Sciatic nerve (tissue), 2 donors: ENCODE results near the gene HCRTR2. TPM values are rescaled to one million over a fixed set of nuclear protein-coding genes. Genes with fewer than 3 reads are reported as not detected.
"Not testable (repeated sequence)": the region's sequence is repeated elsewhere in the genome, so short reads cannot be mapped to it uniquely, and the experiment has no call there.

Source experiments
- ATAC-seq: fragments of 200-7000 bp; cut with Tn5 transposase; one replicate; pipeline ENCODE4 v1.9.1; 2020; ENCODE audit warnings: mild to moderate bottlenecking, moderate library complexity
- DNase-seq: peaks from one replicate; pipeline ENCODE4 v3.0.0-alpha.2; 2020; ENCODE audit warnings: low spot score
- intact Hi-C: fragments of 100-400 bp; cut with DNase I; formaldehyde crosslinking; loops from one replicate; pipeline ENCODE4 v1.14.2; 2022
- total RNA-seq: library from RNA; stranded (reverse); fragmentation: NEBNext Ultra II Directional; extraction: Animal tissue kit (Norgen Biotek cat#: 25700); gene quantifications from one replicate; pipeline ENCODE4 v1.2.1, GENCODE V29; 2021
- donor health status: DM: no; HTN: no; CAD: no.
- donor health status: DM: no; HTN: no; CAD: no.

Gene HCRTR2
- total RNA-seq, 1 donor from 2014 or later: not detected

DNA sequence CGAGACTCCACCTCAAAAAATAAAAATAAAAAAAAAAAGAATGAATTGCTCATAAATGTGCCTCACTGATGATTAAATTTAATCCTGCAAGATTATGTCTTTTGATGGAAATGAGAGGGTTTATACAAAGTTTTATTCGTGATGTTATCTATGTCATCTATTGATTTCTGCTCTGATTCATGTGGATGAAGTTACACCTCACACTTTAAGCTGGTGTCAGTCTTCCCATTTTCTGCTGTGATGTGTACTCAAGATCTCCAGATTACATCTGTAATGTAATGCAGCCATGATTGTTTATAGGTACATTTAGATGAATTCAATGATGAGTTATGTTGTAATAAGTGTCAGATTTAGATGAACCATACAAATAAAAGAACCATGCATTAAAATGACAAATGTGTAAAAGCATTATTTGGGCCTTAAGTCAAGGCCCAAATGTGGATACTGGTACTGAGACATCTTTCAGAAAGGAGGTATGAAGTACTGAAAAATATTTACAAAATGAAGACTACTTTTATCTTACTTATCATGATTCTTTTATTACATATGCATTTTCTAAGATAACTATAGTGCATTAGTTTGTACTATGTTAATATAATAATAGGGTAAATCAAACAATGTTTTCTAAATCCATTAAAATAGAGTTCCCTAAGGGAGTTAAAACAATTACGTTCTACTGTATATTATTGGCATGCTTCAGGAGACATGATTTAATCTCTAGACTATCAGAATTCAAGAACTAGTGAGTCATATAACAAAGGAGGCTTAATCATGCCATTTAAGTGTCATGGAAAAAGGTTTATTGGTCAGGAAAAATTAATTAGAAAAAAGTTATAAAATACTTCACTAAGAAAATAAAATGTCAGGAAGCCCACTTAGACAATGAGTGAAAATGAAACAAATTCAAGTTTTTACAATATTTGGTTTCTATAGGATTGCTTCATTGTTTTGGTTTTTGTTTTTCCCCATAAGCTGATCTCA lies 34.5 kb downstream of the HCRTR2 start:
- intact Hi-C loops: loop anchor here (1.0 kb wide), 1 partner anchor 16 kb away; no protein-coding TSS in a partner anchor
- ATAC-seq (no peak), DNase-seq (no peak)

DNA sequence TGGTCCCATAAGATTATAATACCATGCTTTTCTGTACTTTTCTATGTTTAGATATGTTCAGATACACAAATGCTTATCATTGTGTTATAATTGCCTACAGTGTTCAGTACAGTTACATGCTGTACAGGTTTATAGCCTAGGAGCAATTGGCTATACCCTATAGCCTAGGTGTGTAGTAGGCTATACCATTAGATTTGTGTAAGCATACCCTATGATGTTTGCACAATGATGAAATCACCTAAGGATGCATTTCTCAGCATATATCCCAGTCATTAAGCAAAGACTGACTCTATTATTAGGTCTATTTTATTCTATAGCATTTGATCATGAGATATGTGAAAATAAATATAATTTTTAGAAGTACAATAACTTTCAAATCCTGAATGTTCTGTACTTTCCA lies 36.6 kb downstream of the HCRTR2 start:
- no peak for ATAC-seq
- intact Hi-C loops: no loop called here
- no peak for DNase-seq

DNA sequence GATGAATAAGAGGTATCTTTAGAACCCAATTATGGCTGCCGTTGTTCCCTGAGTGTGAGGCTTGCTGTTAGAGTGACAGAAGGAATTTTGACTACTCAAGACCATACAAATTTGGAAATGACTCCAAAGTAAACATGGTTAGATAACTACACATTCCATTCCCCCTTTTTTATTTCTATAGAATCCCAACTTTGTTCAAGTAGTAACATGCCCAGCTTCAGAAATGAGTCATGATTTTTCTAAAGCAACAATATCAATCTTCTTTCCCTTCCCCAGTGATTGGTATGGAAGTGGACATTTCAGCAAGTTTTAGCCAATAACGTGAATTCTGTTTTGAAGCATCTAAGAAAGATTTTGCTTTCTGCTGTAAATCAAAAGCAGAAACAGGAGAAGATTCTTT lies 37.8 kb downstream of the HCRTR2 start:
- intact Hi-C loops: no loop called here
- ATAC-seq (no peak), DNase-seq (no peak)

DNA sequence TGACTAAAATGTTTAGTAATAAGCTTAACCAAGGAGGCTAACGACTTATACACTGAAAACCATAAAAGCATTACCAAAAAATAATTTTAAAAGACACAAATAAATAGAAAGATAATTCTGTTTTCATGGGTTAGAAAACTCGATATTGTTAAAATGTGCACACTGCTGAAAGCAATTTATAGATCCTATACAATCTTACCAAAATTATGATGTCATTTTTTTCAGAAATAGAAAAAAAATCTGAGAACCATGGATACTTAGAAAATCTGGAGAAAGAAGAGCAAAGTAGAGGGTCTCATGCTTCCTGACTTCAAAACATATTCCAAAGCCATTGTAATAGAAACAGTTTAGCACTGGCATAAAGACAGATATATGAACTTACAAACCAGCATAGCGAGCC lies 46.6 kb downstream of the HCRTR2 start:
- intact Hi-C loops: no loop called here
- DNase-seq (no peak), ATAC-seq (no peak)

DNA sequence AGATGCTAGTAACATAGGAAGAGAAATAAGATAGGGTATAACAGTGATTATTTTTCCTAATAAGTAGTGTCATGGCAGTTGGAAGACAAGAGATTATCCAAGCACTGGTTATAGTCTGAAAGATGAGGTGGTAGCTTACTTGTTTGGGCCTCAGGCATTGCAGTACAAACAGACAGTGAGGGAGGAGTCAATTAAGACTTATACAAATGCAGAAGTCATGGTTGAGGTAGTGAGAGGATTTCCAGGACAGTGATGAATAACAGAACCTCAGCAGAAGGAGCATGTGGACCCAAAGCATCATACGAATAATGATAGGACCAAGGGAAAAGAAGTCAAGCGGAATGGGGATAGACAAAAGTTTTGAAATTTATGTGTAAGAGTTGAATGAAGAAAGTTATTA lies 53.5 kb downstream of the HCRTR2 start:
- DNase-seq: no peak
- intact Hi-C loops: no loop called here
- ATAC-seq: no peak

DNA sequence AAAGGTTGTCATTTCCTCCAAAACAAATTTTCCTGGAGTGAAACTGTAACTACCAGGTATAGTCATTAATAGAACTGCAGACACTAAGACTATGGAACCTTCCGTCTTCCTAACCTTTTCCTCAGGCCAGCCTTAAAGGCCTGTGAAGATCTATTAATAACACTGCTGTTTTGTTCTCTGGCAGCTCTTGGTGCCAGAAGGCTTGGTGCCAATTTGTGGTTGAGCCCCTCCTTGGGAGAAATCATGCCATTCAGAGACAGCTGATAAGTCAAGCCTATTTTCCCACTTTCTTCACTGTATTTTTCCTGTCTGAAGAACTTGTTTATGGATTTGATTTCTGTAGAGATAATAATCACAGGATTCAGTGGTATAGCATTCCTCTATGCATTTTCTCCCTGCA lies 64.8 kb downstream of the HCRTR2 start:
- peak; percentile 13 for ATAC-seq

DNA sequence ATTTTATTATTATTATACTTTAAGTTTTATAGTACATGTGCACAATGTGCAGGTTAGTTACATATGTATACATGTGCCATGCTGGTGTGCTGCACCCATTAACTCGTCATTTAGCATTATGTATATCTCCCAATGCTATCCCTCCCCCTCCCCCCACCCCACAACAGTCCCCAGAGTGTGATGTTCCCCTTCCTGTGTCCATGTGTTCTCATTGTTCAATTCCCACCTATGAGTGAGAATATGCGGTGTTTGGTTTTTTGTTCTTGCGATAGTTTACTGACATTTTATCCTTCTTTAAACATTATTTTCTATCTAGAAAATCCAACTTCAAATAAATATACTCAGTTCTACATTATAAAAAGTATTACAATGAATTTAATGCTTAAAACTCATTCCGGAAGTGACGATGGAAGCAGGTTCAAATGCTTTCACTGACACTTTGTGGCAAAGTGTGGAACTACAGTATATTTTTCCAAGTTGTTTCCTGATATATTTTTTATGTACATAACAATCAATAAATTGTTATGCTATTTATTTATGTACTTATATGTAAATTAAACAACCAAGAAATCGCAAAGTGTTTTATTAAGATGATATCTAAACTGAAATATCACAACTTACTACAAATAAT lies 66.8 kb downstream of the HCRTR2 start:
- DNase-seq, intact Hi-C loops, ATAC-seq: not testable (repeated sequence)

More for the DNA sequence above, 64.8 kb downstream of the HCRTR2 start:
- intact Hi-C loops: no loop called here
- DNase-seq: no peak

DNA sequence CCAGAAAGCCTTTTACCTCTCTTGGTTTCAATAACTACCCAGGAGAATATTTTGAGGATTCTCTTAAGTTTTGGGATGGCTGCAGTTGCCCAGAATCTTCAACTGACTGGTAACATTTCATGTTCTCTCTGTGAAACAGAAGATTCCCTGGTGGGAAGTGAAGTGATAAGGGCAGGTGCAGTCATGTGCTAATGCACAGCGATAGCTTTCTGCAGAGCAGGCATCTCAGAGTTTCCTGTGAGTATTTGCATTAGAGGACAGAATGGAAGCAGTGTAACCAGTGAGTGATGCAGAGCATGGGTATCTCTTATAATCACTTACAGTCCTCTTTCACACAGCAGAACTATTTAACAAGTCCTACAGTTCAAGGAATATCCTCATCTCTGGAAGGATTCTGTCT lies 76.1 kb downstream of the HCRTR2 start:
- DNase-seq (no peak), ATAC-seq (no peak)
- intact Hi-C loops: no loop called here

DNA sequence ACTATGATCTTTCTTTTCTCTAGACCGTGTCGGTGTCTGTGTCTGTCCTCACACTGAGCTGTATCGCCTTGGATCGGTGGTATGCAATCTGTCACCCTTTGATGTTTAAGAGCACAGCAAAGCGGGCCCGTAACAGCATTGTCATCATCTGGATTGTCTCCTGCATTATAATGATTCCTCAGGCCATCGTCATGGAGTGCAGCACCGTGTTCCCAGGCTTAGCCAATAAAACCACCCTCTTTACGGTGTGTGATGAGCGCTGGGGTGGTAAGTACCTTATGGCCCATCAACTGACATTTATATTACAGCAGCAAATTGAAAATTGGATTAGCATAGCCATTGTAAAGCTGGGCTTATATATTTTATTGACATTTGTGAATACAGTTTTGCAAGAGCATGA lies 80.8 kb downstream of the HCRTR2 start:
- no peak for DNase-seq
- intact Hi-C loops: no loop called here
- ATAC-seq: no peak

DNA sequence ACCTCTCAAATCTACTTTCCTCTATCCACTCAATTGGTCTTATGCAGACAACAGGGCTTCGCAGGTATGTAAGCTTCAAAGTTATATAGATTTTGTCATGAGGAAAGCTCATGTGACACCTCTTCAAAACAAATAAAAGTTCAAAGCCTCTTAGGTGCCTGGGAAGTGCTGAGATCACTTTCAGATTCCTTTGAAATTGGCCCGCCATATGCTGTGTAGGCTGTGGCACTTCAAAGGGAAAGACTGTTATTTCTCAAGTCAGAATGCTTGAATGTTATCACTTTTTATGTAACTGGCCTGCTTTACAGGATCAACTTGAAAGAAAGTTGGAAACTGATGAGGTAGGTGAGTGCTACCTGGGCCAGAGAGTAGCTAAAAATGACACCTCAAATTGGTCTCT lies 85.9 kb downstream of the HCRTR2 start:
- ATAC-seq: no peak
- intact Hi-C loops: no loop called here

DNA sequence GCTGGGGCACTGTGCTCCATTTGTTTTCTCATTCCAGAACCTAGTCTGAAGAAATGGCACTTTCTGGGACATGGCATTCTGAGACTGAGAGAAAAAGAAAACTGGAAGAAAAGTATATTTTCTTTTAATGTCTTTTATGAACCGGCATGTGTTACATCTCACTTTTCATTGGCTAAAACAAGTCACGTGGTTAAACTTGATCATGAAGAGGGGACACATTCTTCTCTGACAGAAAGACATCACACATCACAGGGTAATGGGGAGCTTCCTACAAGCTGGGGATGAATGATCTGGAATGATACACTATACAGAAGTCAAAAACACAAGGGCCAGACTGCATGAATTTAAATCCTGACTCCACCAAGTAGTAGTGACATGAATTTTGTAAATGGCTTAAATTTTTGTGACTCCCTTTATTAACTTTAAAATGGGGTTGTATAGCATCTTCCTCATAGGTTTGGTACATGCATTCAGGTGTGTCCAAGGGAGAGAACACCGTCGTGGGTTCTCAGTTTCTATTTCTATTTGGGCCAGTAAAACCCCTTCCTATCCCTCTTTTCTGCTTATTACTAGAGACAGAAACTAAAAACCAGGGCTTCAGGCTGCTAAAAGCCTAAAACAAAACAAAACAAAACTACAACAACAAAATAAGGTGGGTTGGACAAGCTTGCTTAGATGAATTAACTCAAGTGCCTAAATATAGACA lies 91.2 kb downstream of the HCRTR2 start:
- DNase-seq (no peak), ATAC-seq (no peak)
- intact Hi-C loops: no loop called here

More for the DNA sequence above, 85.9 kb downstream of the HCRTR2 start:
- DNase-seq: no peak

DNA sequence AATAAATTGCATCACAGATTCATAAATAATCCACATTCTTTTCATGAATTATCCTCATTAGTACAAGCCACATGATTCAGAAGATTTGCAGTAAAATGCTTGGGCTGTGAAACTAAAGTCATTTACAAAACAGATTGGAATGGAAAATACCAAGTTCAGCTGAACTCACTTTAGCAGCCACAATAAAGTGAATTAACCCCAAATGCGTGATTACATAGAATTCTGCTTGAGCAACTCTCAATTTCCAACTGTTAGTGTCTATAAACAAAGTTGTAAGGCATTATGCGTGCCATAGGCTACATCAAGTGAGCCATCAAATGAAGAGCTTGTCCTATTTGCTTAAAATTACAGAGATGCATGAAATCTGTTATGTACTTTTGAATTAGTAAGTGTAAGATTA lies 92.6 kb downstream of the HCRTR2 start:
- DNase-seq (no peak), ATAC-seq (no peak)
- intact Hi-C loops: no loop called here

DNA sequence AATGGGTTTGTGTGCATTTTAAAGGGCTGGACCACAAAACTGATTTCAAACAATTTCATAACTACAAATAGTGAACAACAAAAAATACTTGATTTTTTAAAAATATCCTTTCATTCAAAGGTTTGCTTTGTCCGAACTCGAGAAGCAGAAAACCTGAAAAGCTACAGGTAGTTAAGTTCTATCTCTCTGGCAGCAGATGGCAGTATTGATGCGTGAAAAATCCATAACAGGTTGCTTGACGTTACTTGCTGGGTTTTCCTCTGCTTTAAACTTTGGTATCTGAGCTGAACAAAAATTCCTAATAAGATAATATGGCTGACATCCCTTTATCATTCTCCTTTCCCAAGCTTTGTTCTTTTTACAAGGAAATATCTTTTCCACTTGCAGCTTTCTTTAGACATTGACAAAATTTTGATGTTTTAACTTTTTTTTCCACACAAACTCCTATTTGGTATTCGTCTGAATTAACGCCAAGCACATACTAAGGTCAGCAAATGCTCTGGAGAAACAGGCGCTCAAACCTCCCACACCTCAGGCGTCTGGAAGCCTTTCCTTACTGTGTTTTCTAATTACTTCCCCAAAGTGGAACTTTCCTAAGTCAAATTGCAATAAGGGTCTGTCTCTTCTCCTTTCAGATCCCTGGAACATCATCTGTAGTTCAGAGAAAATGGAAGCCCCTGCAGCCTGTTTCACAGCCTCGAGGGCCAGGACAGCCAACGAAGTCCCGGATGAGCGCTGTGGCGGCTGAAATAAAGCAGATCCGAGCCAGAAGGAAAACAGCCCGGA lies 102.6 kb downstream of the HCRTR2 start:
- intact Hi-C loops: no loop called here
- ATAC-seq: peak; percentile 89
- no peak for DNase-seq

DNA sequence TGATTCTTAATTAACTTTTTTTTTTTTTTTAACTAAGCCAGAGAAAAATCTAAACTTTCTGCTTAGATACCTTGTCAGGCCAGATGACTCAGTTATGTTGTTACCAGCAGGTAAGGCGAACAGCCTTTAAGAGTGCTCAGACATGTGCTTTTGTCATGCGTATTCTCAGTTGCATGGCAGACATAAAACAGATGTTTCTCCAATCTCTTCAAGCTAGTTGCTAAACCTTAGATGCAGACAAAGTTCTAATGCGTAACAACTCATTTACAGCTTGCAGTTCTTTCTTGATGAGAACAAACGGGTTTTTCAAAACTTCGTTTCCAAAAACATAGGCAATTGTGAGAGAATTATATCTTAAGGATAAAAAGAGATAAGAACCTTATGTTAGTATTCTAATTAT lies 103.3 kb downstream of the HCRTR2 start:
- no peak for ATAC-seq
- no peak for DNase-seq
- intact Hi-C loops: no loop called here

DNA sequence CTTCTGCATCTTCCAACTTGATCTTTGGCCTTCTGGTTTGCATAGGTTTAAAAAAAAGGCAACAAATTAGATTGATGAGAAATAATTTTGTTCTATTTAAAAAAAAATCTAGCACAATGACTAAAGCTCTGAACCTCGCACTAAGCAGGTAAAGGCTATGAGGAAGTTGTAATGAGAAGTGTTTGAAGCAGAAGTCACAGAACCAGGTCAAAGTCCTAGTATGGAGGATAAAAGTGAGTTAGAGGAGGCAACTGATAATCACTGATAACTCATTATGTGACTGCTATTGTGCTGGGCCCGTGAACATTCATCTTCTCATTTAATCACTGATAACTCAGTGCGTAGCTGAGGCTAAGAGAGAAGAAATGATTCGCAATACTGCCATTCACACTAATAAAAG lies 106.9 kb downstream of the HCRTR2 start:
- ATAC-seq (no peak), DNase-seq (no peak)
- intact Hi-C loops: no loop called here

DNA sequence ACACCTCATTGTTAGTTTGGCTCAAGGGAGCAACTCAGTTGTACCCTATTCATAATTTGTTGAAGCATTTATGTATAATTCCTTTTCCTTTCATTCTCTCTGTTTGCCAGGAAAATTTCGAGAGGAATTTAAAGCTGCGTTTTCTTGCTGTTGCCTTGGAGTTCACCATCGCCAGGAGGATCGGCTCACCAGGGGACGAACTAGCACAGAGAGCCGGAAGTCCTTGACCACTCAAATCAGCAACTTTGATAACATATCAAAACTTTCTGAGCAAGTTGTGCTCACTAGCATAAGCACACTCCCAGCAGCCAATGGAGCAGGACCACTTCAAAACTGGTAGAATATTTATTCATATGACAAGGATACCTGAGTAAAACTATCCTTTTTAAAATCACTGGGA lies 107.8 kb downstream of the HCRTR2 start:
- intact Hi-C loops: no loop called here
- DNase-seq (no peak), ATAC-seq (no peak)

DNA sequence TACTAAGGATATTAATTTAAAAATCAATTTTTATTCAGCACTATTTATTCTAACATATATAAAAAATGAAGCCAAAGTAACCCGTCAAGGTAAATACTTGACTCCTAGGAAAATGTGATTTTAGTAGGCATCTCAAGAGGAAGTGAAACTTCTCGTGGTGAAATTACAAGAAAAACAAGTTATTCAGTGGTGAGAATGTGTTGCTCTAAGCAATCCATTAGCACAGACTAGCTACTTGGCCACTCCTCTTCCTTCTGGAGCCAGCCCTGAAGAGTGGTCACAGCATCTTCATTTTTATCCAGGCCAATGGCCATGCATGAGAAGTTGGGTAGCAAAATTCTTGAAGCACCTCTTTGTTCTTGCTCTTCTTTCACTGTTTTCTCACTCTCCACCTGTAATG lies 112.5 kb downstream of the HCRTR2 start:
- DNase-seq (no peak), ATAC-seq (no peak)
- intact Hi-C loops: no loop called here

DNA sequence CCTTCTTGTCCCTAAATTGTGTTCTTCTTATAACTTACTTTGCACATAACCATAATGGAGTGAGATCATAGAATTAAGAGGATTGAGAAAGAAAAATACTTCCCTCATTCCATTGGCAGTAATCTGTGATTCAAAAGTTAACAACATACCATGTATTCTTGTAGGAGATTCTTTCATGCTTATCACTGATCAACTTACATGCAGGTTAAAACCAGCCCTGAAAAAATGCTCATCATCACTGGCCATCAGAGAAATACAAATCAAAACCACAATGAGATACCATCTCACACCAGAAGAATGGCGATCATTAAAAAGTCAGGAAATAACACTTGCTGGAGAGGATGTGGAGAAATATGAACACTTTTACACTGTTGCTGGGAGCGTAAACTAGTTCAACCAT lies 116.4 kb downstream of the HCRTR2 start:
- DNase-seq (no peak), ATAC-seq (no peak)
- intact Hi-C loops: no loop called here

DNA sequence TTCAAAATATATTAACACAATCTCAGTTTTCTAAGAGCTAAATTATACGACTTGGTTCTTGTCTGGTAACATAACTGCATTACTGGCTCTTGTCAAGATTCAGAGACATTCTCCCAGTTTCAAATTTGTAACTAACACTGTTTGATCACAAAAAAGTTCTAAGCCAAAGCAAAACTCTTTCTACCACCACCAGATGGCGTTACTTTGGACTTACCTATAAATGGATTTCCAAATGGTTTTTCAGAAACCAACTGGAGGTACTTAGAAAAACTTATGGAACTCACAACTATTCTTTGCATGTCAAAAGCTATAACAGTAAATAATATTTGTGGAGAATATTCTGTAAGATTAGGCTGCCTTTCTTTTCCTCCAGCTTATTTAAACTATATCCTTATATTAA lies 118.8 kb downstream of the HCRTR2 start:
- ATAC-seq (no peak), DNase-seq (no peak)

More for the DNA sequence above, 118.8 kb downstream of the HCRTR2 start:
- intact Hi-C loops: no loop called here
